ENCODE results near the gene ZNF649.

ZNF649 gene

DNA sequence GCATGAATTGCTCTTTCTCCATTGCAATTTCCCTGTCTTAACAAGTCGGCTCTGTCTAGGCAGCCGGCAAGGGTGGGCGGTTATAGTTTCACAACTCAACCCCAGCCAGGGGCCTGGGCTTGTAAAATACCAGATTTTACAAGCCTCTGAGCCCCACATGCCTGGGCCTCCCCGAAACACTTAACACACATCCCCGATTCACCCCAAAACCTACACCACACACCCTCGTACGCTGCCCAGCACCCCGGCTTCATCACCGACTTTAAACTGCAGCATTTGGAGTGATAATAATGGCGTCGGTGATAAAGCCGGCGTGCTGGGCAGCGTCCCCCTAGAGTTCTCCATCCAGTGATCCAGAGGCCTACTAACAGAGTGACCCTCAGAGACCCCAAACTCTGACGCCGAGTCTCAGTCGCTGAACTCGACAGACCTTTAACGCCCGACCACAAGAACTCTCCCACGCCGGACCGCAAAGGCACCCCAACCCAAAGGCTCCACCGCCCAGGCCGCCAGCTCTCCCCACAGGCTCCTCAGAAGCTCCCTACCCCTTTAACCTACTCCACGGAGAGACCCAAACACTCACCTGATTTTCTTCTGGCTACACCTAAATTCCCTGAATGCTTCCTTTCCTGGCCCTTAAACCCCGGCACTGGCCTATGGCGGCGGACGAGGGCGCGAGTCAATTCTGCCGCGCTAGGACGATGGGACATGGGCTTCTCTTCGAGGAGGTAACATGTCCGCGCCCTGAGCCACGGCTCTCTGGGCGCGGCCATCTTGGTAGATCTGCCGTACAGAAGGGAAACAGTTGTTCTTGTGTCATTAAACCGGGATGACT lies at the start of gene ZNF649:
ZNF649 (minus strand) TSS at position 687 of the 835 bp plus-strand sequence. CDS start 4,910 bp downstream, outside the sequence.
- Histone ChIP-seq H3K4me3 (replicated peaks; ENCODE audit: low read depth, low read length) (peak within 1 kb of the TSS; percentile 78), H3K36me3 (ENCODE audit: control insufficient read depth, insufficient read depth, low read length) (no peaks in the 10 kb centered on the region; the same call in 1 of the 2 replicates), H3K27me3 (replicated peaks; ENCODE audit: control insufficient read depth, insufficient read depth, low read length) (no peaks in the 10 kb centered on the region)
- TF ChIP-seq, protein P1, sequence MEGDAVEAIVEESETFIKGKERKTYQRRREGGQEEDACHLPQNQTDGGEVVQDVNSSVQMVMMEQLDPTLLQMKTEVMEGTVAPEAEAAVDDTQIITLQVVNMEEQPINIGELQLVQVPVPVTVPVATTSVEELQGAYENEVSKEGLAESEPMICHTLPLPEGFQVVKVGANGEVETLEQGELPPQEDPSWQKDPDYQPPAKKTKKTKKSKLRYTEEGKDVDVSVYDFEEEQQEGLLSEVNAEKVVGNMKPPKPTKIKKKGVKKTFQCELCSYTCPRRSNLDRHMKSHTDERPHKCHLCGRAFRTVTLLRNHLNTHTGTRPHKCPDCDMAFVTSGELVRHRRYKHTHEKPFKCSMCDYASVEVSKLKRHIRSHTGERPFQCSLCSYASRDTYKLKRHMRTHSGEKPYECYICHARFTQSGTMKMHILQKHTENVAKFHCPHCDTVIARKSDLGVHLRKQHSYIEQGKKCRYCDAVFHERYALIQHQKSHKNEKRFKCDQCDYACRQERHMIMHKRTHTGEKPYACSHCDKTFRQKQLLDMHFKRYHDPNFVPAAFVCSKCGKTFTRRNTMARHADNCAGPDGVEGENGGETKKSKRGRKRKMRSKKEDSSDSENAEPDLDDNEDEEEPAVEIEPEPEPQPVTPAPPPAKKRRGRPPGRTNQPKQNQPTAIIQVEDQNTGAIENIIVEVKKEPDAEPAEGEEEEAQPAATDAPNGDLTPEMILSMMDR (IDR thresholded peaks at IDR 0.05; ENCODE audit: insufficient read depth, low read length, poor library complexity, severe bottlenecking) = peak; percentile 12
- DNase-seq (ENCODE audit: extremely low read depth, insufficient read length) = peak; percentile 86

GRCh38 chr19:51948975-51949374 lies 44.2 kb upstream of the ZNF649 start:
- Histone ChIP-seq H3K4me3 (replicated peaks; ENCODE audit: low read depth, low read length) (no peak overlapping the region), H3K27me3 (replicated peaks; ENCODE audit: control insufficient read depth, insufficient read depth, low read length) (no peaks in the 10 kb centered on the region), H3K36me3 (ENCODE audit: control insufficient read depth, insufficient read depth, low read length) (no peaks in the 10 kb centered on the region; the same call in 1 of the 2 replicates)
- TF ChIP-seq, protein P1 (IDR thresholded peaks at IDR 0.05; ENCODE audit: insufficient read depth, low read length, poor library complexity, severe bottlenecking) = no peak
- DNase-seq (ENCODE audit: extremely low read depth, insufficient read length) = peak; percentile 8

DNA sequence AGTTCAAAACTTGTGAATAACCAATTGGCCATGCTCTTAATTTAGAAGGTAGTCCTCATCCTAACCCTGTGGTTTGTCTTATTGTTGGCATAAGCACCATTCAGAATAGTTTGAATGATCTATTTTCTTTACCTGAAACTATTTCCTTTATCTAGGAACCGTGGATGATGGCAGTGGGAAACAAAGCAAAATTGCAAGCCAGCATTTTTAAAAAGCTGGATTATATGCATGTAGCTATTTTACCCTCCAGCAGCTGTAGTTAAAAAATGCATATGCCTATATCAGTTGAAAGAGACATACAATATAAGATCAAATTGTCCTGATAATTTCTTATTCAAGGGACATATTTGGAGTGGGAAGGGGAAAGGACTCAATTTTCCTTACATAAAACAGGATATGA lies 41.8 kb upstream of the ZNF649 start:
- Histone ChIP-seq H3K27me3 (replicated peaks; ENCODE audit: control insufficient read depth, insufficient read depth, low read length) (no peaks in the 10 kb centered on the region), H3K36me3 (ENCODE audit: control insufficient read depth, insufficient read depth, low read length) (peaks cover 1% of the 10 kb centered on the region), H3K4me3 (replicated peaks; ENCODE audit: low read depth, low read length) (no peak overlapping the region)
- TF ChIP-seq, protein P1 (IDR thresholded peaks at IDR 0.05; ENCODE audit: insufficient read depth, low read length, poor library complexity, severe bottlenecking) = no peak
- no peak for DNase-seq (ENCODE audit: extremely low read depth, insufficient read length)

- TF ChIP-seq, protein P1 (IDR thresholded peaks at IDR 0.05; ENCODE audit: insufficient read depth, low read length, poor library complexity, severe bottlenecking) = no peak
- Histone ChIP-seq H3K36me3 (ENCODE audit: control insufficient read depth, insufficient read depth, low read length) (peaks cover 9% of the 10 kb centered on the region), H3K27me3 (replicated peaks; ENCODE audit: control insufficient read depth, insufficient read depth, low read length) (no peaks in the 10 kb centered on the region), H3K4me3 (replicated peaks; ENCODE audit: low read depth, low read length) (no peak overlapping the region)
- DNase-seq (ENCODE audit: extremely low read depth, insufficient read length) = no peak
Observed at GRCh38 chr19:51944798-51945552, 40.2 kb upstream of the ZNF649 start.

DNA sequence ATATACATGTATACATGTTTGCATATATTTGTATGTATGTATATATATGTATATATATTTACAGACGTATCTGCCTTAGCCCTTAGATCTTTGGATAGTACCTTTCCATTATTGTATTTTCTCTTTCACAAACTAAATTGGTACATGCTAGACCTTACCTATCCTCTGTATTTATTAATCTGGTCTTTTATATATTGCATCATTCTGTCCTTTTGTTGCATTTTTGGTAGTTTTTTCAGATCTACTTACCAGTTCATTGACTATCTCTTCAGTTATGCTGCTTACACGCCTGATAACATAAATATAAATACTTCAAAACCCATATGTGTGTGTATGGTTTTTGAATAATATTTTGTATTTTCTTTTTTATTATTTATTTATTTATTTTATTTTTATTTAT lies 34.1 kb upstream of the ZNF649 start:
- DNase-seq (ENCODE audit: extremely low read depth, insufficient read length) = no peak
- peaks cover 16% of the 10 kb centered on the region for H3K36me3 ChIP-seq (ENCODE audit: control insufficient read depth, insufficient read depth, low read length)
- no peaks in the 10 kb centered on the region for H3K27me3 ChIP-seq (replicated peaks; ENCODE audit: control insufficient read depth, insufficient read depth, low read length)
- TF ChIP-seq, protein P1 (IDR thresholded peaks at IDR 0.05; ENCODE audit: insufficient read depth, low read length, poor library complexity, severe bottlenecking) = no peak
- H3K4me3 ChIP-seq (replicated peaks; ENCODE audit: low read depth, low read length) = no peak overlapping the region
